Choroid plexus epithelial cell (primary cell): Measurements from ENCODE around the gene TPO.

Source experiments
- DNase-seq: peaks from one replicate; pipeline ENCODE4 v3.0.0-alpha.2; 2010; ENCODE audit warnings: low read depth
- H3K4me3 ChIP-seq: 2 replicates; pipeline ENCODE4 v1.5.1; 2011; ENCODE audit warnings: low read depth, mild to moderate bottlenecking, control low read depth, low read length, moderate library complexity
- CTCF ChIP-seq: conservative IDR thresholded peaks from 2 replicates; pipeline ENCODE4 v1.5.1; 2011; ENCODE audit warnings: low read depth, mild to moderate bottlenecking, control low read depth, inconsistent platforms, low read length, moderate library complexity

Gene TPO

GRCh38 chr2:1476617-1477195 is 63.4 kb downstream of the TPO start:
- TF ChIP-seq CTCF = no peak
- no peak overlapping the region for H3K4me3 ChIP-seq
- no peak for DNase-seq

GRCh38 chr2:1477196-1478040 is 64.2 kb downstream of the TPO start:
- no peak overlapping the region for H3K4me3 ChIP-seq
- TF ChIP-seq CTCF = no peak
- no peak for DNase-seq

GRCh38 chr2:1478311-1479305 is 65.3 kb downstream of the TPO start:
- no peak overlapping the region for H3K4me3 ChIP-seq
- DNase-seq = no peak
- no peak for TF ChIP-seq CTCF

GRCh38 chr2:1479346-1479745 is 66.1 kb downstream of the TPO start:
- DNase-seq = no peak
- no peak for TF ChIP-seq CTCF
- no peak overlapping the region for H3K4me3 ChIP-seq

- TF ChIP-seq CTCF = no peak
- no peak overlapping the region for H3K4me3 ChIP-seq
- no peak for DNase-seq
Observed at GRCh38 chr2:1480671-1481076, 67.4 kb downstream of the TPO start.

GRCh38 chr2:1481406-1482252 is 68.4 kb downstream of the TPO start:
- no peak for DNase-seq
- TF ChIP-seq CTCF = no peak
- no peak overlapping the region for H3K4me3 ChIP-seq
